Measurements from ENCODE around the gene TMTC1. TPM values are rescaled to one million over a fixed set of nuclear protein-coding genes. Genes with fewer than 3 reads are reported as not detected.

Gene TMTC1
- total and polyA plus RNA-seq, 9 of the 15 experiments (the other 6 are each of a cell fraction or from before 2014, with no cell fraction given), result under 0.01 to 0.18 (median 0.06) TPM; not detected in 2

- TF ChIP-seq ZNF740 (CRISPR knock-in tag; IDR thresholded peaks at IDR 0.05) (no peak), ZNF740 (tag; IDR thresholded peaks at IDR 0.05) (no peak), ARNT (IDR thresholded peaks at IDR 0.05) (no peak), ATF2 (CRISPR knock-in tag; IDR thresholded peaks at IDR 0.05) (no peak), NR1H2 (CRISPR knock-in tag; IDR thresholded peaks at IDR 0.05) (no peak), ZNF121 (CRISPR knock-in tag; conservative IDR thresholded peaks at IDR 0.05) (no peak), ARID1B (IDR thresholded peaks at IDR 0.05) (no peak)
Observed at GRCh38 chr12:29799591-29799990, 15.8 kb upstream of the TMTC1 start (continued).

DNA sequence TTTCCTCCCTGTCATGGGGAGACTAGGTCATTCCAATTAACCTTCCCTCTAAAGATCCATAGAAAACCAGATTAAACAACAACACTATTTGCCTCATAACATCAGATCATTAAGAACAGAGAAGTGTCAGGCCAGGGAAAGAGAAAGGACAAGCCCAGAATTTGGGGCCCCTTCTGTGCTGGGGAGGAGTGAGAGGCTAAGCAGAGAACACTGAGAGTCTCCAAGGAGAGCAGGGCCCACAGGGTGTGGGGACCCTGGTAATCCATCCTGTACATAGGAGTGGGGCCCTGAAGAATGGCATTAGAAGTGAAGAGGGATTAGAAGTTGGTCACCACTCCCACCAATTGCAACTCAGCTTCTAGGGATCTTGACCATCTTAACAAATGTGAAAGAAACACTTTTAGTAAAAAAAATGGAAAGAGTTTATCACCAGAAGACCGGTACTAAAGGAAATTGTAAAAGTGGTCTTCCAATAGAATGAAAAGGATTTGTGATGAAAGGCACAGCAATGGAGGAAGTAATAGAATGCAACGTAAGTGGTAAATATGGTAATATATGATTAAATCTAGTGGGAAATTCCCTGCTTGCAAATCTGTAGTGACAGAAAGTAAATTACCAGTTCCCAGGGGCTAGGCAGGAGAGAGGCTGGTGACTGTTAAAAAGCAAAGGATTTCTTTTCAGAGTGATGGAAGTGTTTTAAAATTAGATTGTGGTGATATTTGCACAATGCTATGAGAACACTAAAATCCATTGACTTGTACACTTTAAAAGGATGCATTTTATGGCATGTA lies 14.0 kb upstream of the TMTC1 start:
- Histone ChIP-seq H3K27ac (ENCODE audit: extremely low read depth, low read depth, low read length) (no peak overlapping the region), H3K4me1 (replicated peaks in 1 of 2; ENCODE audit: control insufficient read depth in 2 of 2, insufficient read depth in 2 of 2, low read length in 2 of 2) (no peaks in the 10 kb centered on the region), H3K9me3 (replicated peaks; ENCODE audit: control insufficient read depth, insufficient read depth, low read depth, low read length) (peaks cover 13% of the 10 kb centered on the region), H3K79me2 (ENCODE audit: control insufficient read depth, insufficient read depth, low read length) (no peaks in the 10 kb centered on the region), H3K4me3 (no peak overlapping the region), H4K20me1 (replicated peaks; ENCODE audit: control insufficient read depth, insufficient read depth, low read length) (no peaks in the 10 kb centered on the region), H3K9me1 (ENCODE audit: control insufficient read depth, insufficient read depth, low read length) (no peaks in the 10 kb centered on the region), H3K36me3 (ENCODE audit: control insufficient read depth, insufficient read depth, low read length) (no peaks in the 10 kb centered on the region), H3K9ac (ENCODE audit: insufficient read depth in 1 of 2, low read depth in 2 of 2, low read length in 2 of 2) (no peak overlapping the region), H3K27me3 (ENCODE audit: control insufficient read depth in 2 of 2, insufficient read depth in 2 of 2, low read length in 2 of 2) (no peaks in the 10 kb centered on the region), H2AFZ (ENCODE audit: low read depth, low read length) (no peak overlapping the region), H3K4me2 (ENCODE audit: insufficient read depth, low read length) (no peak overlapping the region)
- DNase-seq (ENCODE audit: extremely low read depth in 1 of 4, low spot score in 3 of 4) (no peak), FAIRE-seq (no peak), ATAC-seq (no peak)
- WGBS (ENCODE audit: insufficient coverage, low coverage, missing lambda C conversion rate), result 0% methylated on average over 2 of the region's 2 CpGs
- POLR2A ChIA-PET, result no interaction called here
- CTCF ChIA-PET (ENCODE audit: low intra/inter-chr PET ratio), result no interaction called here
- BruUV-seq (replicated peaks), result no TSS peak
- in situ Hi-C loops (cut with MboI) (no loop called here), intact Hi-C loops (cut with micrococcal nuclease) (no loop called here)
- TF ChIP-seq ZNF134 (CRISPR knock-in tag; conservative IDR thresholded peaks at IDR 0.05) (no peak), NFYB (IDR thresholded peaks at IDR 0.05; ENCODE audit: extremely low read depth, insufficient read length) (no peak), FOXM1 (IDR thresholded peaks at IDR 0.05; ENCODE audit: low read depth) (no peak), FOXM1 (CRISPR knock-in tag; IDR thresholded peaks at IDR 0.05; ENCODE audit: low read depth) (no peak), SAFB (IDR thresholded peaks at IDR 0.05; ENCODE audit: borderline replicate concordance, low read depth, low read length) (no peak), MAFK (IDR thresholded peaks at IDR 0.05; ENCODE audit: low read length) (no peak), DACH1 (IDR thresholded peaks at IDR 0.05; ENCODE audit: partially characterized antibody) (no peak)
- TF ChIP-seq, protein P1, sequence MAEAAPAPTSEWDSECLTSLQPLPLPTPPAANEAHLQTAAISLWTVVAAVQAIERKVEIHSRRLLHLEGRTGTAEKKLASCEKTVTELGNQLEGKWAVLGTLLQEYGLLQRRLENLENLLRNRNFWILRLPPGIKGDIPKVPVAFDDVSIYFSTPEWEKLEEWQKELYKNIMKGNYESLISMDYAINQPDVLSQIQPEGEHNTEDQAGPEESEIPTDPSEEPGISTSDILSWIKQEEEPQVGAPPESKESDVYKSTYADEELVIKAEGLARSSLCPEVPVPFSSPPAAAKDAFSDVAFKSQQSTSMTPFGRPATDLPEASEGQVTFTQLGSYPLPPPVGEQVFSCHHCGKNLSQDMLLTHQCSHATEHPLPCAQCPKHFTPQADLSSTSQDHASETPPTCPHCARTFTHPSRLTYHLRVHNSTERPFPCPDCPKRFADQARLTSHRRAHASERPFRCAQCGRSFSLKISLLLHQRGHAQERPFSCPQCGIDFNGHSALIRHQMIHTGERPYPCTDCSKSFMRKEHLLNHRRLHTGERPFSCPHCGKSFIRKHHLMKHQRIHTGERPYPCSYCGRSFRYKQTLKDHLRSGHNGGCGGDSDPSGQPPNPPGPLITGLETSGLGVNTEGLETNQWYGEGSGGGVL (CRISPR knock-in tag; IDR thresholded peaks at IDR 0.05), result no peak
- TF ChIP-seq, protein P2, sequence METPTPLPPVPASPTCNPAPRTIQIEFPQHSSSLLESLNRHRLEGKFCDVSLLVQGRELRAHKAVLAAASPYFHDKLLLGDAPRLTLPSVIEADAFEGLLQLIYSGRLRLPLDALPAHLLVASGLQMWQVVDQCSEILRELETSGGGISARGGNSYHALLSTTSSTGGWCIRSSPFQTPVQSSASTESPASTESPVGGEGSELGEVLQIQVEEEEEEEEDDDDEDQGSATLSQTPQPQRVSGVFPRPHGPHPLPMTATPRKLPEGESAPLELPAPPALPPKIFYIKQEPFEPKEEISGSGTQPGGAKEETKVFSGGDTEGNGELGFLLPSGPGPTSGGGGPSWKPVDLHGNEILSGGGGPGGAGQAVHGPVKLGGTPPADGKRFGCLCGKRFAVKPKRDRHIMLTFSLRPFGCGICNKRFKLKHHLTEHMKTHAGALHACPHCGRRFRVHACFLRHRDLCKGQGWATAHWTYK (CRISPR knock-in tag; IDR thresholded peaks at IDR 0.05), result no peak

All from K562 (cell line).